SJSA1 (cell line): ENCODE data around the gene STIM1. TPM values are rescaled to one million over a fixed set of nuclear protein-coding genes. Genes with fewer than 3 reads are reported as not detected.

ENCODE experiments used
- DNase-seq, 2 experiments: peaks; one replicate each; pipeline ENCODE4 v3.0.0-alpha.2; 2015 to 2020; ENCODE audit warnings: low spot score in 2 of 2, low read depth in 1 of 2
- H3K27ac ChIP-seq: fragments of 250-450 bp; sonication (Bioruptor Pico); 2 replicates; pipeline ENCODE4 v1.5.1; 2020; ENCODE audit warnings: mild to moderate bottlenecking, moderate library complexity
- H3K27me3 ChIP-seq: fragments of 250-450 bp; sonication (Bioruptor Pico); replicated peaks from 2 replicates; pipeline ENCODE4 v1.5.1; 2020; ENCODE audit warnings: mild to moderate bottlenecking, moderate library complexity
- H3K36me3 ChIP-seq: fragments of 250-450 bp; sonication (Bioruptor Pico); 2 replicates; pipeline ENCODE4 v1.5.1; 2020; ENCODE audit warnings: mild to moderate bottlenecking
- H3K4me1 ChIP-seq: fragments of 250-450 bp; sonication (Bioruptor Pico); replicated peaks from 2 replicates; pipeline ENCODE4 v1.6.1; 2021; ENCODE audit warnings: mild to moderate bottlenecking
- H3K4me3 ChIP-seq: fragments of 250-450 bp; sonication (Bioruptor Pico); 2 replicates; pipeline ENCODE4 v1.5.1; 2020; ENCODE audit warnings: mild to moderate bottlenecking
- H3K9me3 ChIP-seq: fragments of 250-450 bp; sonication (Bioruptor Pico); replicated peaks from 2 replicates; pipeline ENCODE4 v1.5.1; 2020; ENCODE audit warnings: mild to moderate bottlenecking
- total RNA-seq: library from RNA; depleted of rRNA; stranded (reverse); fragments of >200 nt; shearing (Covaris generic); gene quantifications from 2 replicates; pipeline ENCODE4 v1.2.3, GENCODE V29; 2014

The STIM1 gene
- total RNA-seq, 1 experiment from 2014 or later: 87.2 TPM

DNA sequence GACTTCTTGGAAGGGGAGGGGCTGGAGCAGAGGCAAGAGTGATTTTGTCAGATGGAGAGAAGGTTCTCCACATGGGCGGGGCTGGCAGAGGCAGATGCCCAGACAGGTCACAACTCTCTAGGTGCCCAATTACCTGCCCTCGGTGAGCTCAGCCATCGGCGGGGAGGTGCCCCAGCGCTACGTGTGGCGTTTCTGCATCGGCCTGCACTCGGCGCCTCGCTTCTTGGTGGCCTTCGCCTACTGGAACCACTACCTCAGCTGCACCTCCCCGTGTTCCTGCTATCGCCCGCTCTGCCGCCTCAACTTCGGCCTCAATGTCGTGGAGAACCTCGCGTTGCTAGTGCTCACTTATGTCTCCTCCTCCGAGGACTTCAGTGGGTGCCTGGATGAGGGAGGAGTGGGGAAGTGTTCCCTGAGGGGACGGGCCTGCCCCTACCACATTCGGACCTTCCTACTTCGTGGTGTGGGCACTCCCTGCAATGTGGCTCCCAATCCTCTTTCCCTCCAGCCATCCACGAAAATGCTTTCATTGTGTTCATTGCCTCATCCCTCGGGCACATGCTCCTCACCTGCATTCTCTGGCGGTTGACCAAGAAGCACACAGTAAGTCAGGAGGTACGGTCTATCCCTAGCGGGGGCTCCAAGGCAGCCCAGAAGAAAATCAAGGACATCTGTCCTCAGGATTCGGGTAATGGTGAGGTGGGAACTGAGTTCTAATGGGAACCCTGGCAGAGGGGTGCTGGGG, 31.5 kb upstream of the STIM1 start:
- H3K27ac ChIP-seq: no peak overlapping the region
- no peaks in the 10 kb centered on the region for H3K4me1 ChIP-seq
- 0 out of 2 replicates have a peak, but pooled peaks cover 2% of the 10 kb centered on the region for H3K9me3 ChIP-seq
- no peak for DNase-seq
- H3K4me3 ChIP-seq: no peak overlapping the region
- peaks cover 42% of the 10 kb centered on the region for H3K36me3 ChIP-seq
- no peaks in the 10 kb centered on the region for H3K27me3 ChIP-seq

DNA sequence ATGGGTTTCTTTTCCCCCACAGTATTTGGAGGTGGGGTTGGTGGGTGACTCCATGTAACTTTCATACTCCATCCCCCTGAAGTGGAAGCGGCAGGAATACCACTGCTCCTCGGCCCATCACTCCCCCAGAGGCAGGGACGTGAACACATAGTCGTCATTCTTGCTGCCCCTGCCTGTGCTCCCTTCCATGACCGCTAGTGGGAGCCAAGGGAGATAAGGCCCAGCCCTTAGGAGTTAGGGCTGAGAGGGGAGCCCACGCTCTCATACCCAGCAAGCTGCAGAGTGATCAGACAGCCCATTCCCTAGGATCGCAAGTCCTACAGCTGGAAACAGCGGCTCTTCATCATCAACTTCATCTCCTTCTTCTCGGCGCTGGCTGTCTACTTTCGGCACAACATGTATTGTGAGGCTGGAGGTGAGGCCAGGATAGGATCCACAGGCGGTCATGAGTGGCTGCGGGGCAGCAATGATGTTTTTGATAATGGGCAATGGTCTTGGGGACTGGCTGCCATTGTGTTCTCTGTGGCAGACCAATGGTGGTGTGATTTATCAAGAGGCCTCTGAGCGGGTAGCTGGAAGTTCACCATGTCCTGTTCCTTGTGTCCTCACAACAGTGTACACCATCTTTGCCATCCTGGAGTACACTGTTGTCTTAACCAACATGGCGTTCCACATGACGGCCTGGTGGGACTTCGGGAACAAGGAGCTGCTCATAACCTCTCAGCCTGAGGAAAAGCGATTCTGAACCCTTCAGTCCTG, 30.6 kb upstream of the STIM1 start:
- Histone ChIP-seq H3K36me3 (peaks cover 50% of the 10 kb centered on the region), H3K9me3 (0 out of 2 replicates have a peak, but pooled peaks cover 1% of the 10 kb centered on the region), H3K4me3 (no peak overlapping the region), H3K27ac (no peak overlapping the region), H3K4me1 (no peaks in the 10 kb centered on the region), H3K27me3 (no peaks in the 10 kb centered on the region)
- DNase-seq: no peak

DNA sequence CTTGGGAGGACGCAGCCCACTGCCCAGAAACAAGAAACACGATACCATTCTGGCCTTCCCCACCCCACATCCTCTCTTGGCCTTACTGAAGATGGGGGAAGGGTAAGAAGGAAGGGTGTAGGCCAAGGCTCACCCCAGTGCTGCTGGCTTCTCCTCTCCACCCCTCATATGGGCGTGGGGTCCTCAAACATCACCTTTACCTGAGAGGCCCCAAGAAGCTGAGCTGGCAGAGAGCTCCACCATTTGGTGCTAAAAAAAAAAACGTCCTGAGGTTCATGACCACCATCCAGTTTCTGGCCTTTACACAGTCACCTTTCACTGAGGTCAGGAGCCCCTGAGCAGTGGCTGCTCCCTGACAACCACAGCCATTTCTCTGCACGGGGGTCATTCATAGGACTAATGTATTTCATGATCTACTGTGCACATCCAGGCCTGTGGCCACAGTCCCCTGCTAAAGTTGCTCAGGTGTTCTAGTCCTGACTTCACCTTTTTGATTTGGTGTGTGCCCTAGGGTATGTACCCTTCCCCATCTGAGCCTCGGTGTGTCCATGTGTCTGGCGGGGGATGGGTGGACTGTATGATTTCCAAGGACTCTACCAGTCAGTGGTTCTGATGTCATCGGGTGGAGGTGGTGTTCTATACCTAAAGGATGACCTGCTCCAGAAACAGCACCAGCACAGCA, 29.9 kb upstream of the STIM1 start:
- Histone ChIP-seq H3K36me3 (peaks cover 57% of the 10 kb centered on the region), H3K27ac (no peak overlapping the region)
- no peak for DNase-seq

DNA sequence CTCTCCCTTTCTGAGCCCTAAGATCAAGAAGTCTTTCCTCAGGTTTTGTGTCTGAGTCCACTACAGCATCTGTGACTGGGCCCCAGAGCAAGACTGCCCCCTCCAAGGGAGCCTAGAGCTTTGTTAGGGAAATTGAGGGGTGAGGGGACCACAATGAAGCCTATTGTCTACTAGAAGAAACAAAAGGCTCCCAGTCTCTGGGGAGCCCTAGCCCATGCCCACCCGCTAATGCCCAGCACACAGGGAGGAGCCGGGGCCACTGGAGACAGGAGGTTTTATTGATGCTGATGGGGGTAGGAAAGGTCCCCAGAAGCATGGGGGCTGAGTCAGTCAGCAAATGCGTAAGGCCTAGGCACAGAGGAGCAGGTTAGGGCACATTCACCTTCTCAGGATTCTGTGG, 28.7 kb upstream of the STIM1 start:
- Histone ChIP-seq H3K27ac (no peak overlapping the region), H3K4me3 (no peak overlapping the region), H3K36me3 (peaks cover 64% of the 10 kb centered on the region), H3K27me3 (no peaks in the 10 kb centered on the region), H3K9me3 (no peaks in the 10 kb centered on the region), H3K4me1 (no peaks in the 10 kb centered on the region)
- DNase-seq: no peak

More for the DNA sequence above, 29.9 kb upstream of the STIM1 start:
- Histone ChIP-seq H3K4me3 (no peak overlapping the region), H3K4me1 (no peaks in the 10 kb centered on the region), H3K9me3 (no peaks in the 10 kb centered on the region), H3K27me3 (no peaks in the 10 kb centered on the region)

DNA sequence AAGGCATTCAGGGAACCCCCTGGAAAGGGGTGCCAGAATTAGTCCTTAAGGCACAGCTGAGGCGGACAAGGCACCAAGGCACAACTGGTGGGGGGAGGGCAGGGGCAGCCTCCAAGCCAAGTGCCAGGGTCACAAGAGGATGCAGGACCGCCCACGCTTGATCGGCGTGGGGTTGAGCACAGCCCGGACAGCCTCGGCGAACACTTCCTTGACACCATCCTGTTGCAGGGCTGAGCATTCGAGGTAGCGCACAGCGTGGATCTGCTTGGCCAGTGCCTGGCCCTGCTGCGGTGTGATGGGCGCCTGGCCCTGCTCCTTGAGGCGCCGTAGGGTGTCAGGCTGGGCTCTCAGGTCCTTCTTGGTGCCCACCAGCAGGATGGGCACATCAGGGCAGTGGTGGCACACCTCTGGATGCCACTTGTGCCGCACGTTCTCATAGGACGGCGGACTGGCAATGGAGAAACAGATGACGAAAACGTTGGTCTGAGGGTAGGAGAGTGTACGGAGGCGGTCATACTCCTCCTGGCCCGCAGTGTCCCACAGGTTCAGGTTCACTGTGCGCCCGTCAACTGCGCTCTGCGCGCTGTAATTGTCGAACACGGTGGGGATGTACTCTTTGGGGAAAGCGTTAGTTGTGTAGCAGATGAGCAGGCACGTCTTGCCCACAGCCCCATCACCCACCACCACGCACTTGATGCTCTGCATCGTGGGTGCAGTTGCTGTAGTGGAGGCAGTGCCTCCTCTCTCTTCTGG, 27.9 kb upstream of the STIM1 start:
- no peak overlapping the region for H3K27ac ChIP-seq
- H3K4me1 ChIP-seq: no peaks in the 10 kb centered on the region
- H3K4me3 ChIP-seq: no peak overlapping the region
- H3K27me3 ChIP-seq: no peaks in the 10 kb centered on the region
- DNase-seq: no peak
- no peaks in the 10 kb centered on the region for H3K9me3 ChIP-seq
- peaks cover 69% of the 10 kb centered on the region for H3K36me3 ChIP-seq

DNA sequence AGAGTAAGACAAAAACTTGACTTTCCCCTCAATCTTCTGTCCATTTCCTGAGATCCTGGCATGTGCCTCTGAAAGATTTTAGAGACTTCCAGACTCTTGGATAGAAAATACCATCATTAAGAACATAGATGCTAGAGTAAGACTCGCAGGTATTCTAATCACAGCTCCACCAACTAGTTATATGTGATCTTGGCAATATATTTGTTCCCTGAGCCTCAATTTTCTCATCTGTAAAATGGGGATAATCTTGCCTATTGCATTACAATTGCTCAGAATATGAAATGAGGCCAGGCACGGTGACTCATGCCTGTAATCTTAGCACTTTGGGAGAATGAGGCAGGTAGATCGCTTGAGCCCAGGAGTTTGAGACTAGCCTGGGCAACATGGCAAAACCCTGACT, 25.4 kb upstream of the STIM1 start:
- Histone ChIP-seq H3K4me3 (no peak overlapping the region), H3K27me3 (no peaks in the 10 kb centered on the region), H3K36me3 (peaks cover 87% of the 10 kb centered on the region), H3K9me3 (no peaks in the 10 kb centered on the region), H3K4me1 (no peaks in the 10 kb centered on the region), H3K27ac (no peak overlapping the region)
- DNase-seq: no peak

DNA sequence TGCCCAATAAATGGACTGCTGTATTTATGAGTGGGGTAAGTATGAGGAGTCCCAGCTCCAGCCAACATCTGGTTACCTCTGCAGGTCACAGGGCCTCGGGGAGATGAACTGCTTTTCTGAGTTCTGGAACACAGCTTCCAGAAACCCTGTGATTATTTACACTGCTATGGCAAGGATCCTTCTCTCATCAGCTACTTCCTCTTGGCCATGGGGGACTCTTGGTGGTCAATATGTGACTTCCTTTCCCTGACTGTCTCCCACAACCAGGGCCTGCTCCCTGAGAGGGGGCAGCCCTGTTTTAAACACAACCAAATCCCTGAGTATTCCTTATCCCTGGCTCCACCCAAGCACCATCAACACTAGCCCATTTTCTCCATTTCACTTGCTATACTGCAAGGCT, 24.7 kb upstream of the STIM1 start:
- peaks cover 87% of the 10 kb centered on the region for H3K36me3 ChIP-seq

DNA sequence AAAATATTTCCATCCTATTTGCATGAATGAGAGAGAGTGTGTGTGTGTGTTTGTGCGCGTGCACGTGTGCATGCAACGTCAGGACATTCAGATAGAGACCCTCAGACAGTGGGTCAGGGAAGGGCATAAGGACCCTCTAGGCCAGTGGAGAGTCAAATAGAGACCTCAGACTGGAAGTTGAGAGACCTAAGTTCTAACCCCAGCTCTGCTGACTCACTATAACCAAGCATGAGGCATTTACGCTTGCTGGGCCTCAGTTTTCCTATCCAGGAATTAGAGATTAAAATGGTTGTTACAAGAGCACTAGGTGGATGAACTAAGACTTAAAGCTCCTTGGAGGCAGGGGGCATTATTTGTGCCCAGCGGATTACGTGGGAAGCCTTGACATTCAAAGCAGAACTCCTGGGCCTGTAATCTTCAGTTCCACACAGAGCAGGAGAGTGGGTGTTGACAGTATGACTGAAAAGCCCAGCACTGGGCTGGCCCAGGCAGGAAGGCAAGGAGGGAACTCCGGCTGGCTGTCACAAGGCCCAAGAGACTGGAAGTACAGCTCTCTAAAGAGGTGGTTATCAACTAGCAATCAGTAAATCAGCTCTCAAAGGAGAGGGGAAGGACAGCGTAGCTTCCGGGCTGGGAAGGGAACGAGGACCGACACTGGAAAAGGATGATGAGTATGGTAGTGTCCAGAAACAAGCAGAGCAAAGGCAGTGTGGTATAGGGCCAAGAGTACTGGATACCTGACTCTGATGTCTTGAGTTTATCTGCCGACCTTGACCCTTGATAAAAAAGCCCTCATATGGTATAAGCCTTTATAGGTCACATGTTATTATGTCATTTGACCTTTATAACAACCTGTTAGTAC, 23.9 kb upstream of the STIM1 start:
- no peaks in the 10 kb centered on the region for H3K9me3 ChIP-seq
- H3K4me1 ChIP-seq: no peaks in the 10 kb centered on the region
- H3K27me3 ChIP-seq: no peaks in the 10 kb centered on the region
- peaks cover 82% of the 10 kb centered on the region for H3K36me3 ChIP-seq
- no peak overlapping the region for H3K4me3 ChIP-seq
- DNase-seq: no peak
- H3K27ac ChIP-seq: no peak overlapping the region

More for the DNA sequence above, 24.7 kb upstream of the STIM1 start:
- no peak for DNase-seq
- no peaks in the 10 kb centered on the region for H3K4me1 ChIP-seq
- H3K27me3 ChIP-seq: no peaks in the 10 kb centered on the region
- H3K27ac ChIP-seq: no peak overlapping the region
- H3K9me3 ChIP-seq: no peaks in the 10 kb centered on the region
- no peak overlapping the region for H3K4me3 ChIP-seq

DNA sequence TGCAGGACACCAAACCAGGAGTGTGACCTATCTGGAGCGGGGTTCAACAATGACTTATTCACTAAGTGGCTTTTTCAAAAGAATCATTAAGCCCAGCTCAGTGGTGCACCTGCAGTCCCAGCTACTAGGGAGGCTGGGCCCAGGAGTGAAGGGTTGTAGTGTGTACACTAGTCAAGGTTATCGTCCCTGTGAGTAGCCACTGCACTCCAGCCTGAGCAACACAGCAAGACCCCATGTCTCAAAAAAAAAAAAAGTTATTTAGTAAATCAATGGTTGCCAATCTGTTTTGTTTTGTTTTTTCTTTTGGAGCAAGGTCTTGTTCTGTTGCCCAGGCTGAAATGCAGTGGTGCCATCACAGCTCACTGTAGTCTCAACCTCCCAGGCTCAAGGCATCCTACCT, 22.6 kb upstream of the STIM1 start:
- Histone ChIP-seq H3K27me3 (no peaks in the 10 kb centered on the region), H3K27ac (no peak overlapping the region), H3K9me3 (no peaks in the 10 kb centered on the region), H3K4me1 (no peaks in the 10 kb centered on the region), H3K36me3 (peaks cover 79% of the 10 kb centered on the region), H3K4me3 (no peak overlapping the region)
- no peak for DNase-seq

DNA sequence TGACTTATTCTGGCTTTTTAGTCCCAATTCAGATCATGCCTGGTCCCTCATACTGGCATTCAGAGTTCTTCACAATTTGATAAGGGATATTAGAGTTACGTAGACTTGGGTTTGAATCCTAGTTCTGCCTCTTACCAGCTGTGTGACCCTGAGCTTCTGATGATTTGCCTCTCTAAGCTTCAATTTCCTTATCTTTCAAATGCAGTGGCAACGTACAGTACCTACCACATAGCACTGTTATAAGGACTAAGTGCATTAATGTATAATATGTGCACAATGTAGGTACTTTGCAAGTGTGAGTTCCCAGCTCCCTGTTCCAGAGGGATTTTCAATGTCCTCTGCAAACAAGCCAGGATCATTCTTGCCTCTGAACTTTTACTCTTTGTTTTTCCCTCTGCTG, 22.0 kb upstream of the STIM1 start:
- no peak overlapping the region for H3K4me3 ChIP-seq
- H3K36me3 ChIP-seq: peaks cover 78% of the 10 kb centered on the region
- no peaks in the 10 kb centered on the region for H3K4me1 ChIP-seq
- DNase-seq: no peak
- H3K27ac ChIP-seq: no peak overlapping the region
- H3K9me3 ChIP-seq: no peaks in the 10 kb centered on the region
- no peaks in the 10 kb centered on the region for H3K27me3 ChIP-seq

DNA sequence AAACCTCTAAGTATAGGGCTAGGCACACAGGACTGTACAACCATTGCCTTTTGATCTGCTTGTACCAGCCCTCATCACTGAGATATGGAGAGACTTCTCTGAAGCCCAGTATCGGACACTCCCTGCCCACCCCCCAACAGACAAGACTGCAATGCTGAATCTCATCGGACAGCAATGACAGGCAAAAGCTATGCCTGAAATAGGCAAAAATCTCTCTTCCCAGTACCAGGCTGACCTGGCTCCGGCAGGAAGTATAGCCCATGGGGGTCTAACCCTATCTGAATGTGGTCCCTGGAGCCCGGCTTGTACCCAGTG, 21.2 kb upstream of the STIM1 start:
- Histone ChIP-seq H3K4me1 (peaks cover 3% of the 10 kb centered on the region), H3K4me3 (no peak overlapping the region), H3K36me3 (peaks cover 83% of the 10 kb centered on the region), H3K9me3 (no peaks in the 10 kb centered on the region), H3K27me3 (no peaks in the 10 kb centered on the region), H3K27ac (no peak overlapping the region)
- DNase-seq: no peak

DNA sequence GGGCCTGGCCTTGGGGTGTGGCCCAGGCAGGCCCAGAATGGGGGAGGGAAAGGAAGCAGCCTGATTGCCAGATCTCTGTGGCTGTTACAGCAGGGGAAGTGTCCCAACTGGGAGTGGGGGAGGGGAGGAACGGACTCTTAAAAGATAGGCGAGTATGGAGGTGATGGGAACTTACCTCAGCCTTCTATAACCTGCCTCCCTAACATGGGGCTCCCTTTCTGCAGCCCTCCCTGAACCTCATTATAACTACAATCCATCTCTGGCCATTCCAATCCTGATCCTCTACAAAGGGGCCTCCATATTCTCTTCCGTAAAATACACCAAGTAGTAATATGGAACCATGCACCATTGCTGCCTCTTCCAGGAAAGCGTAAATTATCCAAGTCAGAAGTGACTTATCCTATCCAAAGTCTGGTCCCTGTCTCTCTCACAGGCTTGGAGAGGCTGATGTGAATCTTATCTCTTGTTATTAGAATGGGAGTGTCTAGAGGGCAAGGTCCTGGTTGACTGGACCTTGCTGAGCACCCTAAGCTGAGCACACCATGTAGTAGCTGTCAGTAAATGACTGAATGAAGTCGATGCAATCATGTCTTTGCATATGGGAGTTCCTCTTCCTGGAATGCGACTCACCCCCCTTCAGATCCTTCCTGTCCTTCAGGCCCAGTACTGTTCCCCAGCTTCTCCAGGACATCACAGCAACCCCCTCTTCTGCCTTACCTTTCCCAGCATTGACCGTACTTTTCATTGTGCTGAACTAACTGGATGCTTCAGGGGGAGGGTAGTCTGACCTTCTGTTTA, 20.6 kb upstream of the STIM1 start:
- peaks cover 9% of the 10 kb centered on the region for H3K4me1 ChIP-seq
- DNase-seq: no peak
- H3K36me3 ChIP-seq: peaks cover 82% of the 10 kb centered on the region
- no peak overlapping the region for H3K4me3 ChIP-seq
- H3K27me3 ChIP-seq: no peaks in the 10 kb centered on the region
- no peak overlapping the region for H3K27ac ChIP-seq
- no peaks in the 10 kb centered on the region for H3K9me3 ChIP-seq
